ENCODE measurements around the gene CCR5AS.
"Not testable (repeated sequence)": the region's sequence is repeated elsewhere in the genome, so short reads cannot be mapped to it uniquely, and the experiment has no call there.

Gene CCR5AS

GRCh38 chr3:46427404-46427803 is 20.5 kb upstream of the CCR5AS start:
- not testable (repeated sequence) for H3K27me3 Mint-ChIP-seq (ENCODE audit: low read depth); H3K18ac ChIP-seq (ENCODE audit: insufficient read length, low read depth, low read length); H3T11ph ChIP-seq (ENCODE audit: low read length); H2BK20ac ChIP-seq (ENCODE audit: low read depth, low read length, poor library complexity, severe bottlenecking); H3K27ac Mint-ChIP-seq; H4K91ac ChIP-seq (ENCODE audit: insufficient read length, low read depth, low read length); H2BK12ac ChIP-seq (ENCODE audit: insufficient read length, low read depth, low read length); H2BK5ac ChIP-seq (ENCODE audit: insufficient read length, low read length); H2BK120ac ChIP-seq (ENCODE audit: low read depth, low read length, poor library complexity, severe bottlenecking); H3K4ac ChIP-seq (ENCODE audit: low read depth, low read length); H3K9ac ChIP-seq (ENCODE audit: extremely low read depth, insufficient read length, low read length); H2BK15ac ChIP-seq (ENCODE audit: low read depth, low read length); H3K79me1 ChIP-seq (ENCODE audit: insufficient read depth, low read depth, low read length, poor library complexity, severe bottlenecking); H4K20me1 ChIP-seq (ENCODE audit: control insufficient read depth, insufficient read depth, insufficient read length); H3K36me3 Mint-ChIP-seq (ENCODE audit: insufficient read depth in 1 of 3, low read depth in 3 of 3); H4K8ac ChIP-seq (replicated peaks; ENCODE audit: insufficient read length, low read depth, low read length); H3K4me2 ChIP-seq (ENCODE audit: insufficient read depth, insufficient read length, low read length); H3K27me3 ChIP-seq (ENCODE audit: insufficient read depth, low read length); H3K23me2 ChIP-seq (ENCODE audit: insufficient read length, low read depth, low read length, poor library complexity, severe bottlenecking); H2AK5ac ChIP-seq (ENCODE audit: insufficient read length, low read length); H3K4me1 ChIP-seq (ENCODE audit: insufficient read depth, low read length); H3K56ac ChIP-seq (ENCODE audit: insufficient read length, low read depth, low read length); H3K27ac ChIP-seq (ENCODE audit: insufficient read length, low read depth, low read length); DNase-seq; H4K5ac ChIP-seq (ENCODE audit: insufficient read length, low read depth, low read length); H3K23ac ChIP-seq (ENCODE audit: insufficient read length, low read depth, low read length); H3K14ac ChIP-seq (ENCODE audit: insufficient read depth, low read length); H3K4me3 Mint-ChIP-seq; H2AFZ ChIP-seq (ENCODE audit: low read length); H3K9me3 ChIP-seq (ENCODE audit: control insufficient read depth, low read depth, low read length); H3K79me2 ChIP-seq (ENCODE audit: insufficient read depth, low read length)
- peak; percentile 52 for TF ChIP-seq CTCF (conservative IDR thresholded peaks at IDR 0.05)
- Mint-ChIP-seq H3K9me3 (peaks cover 13 to 16% of the 10 kb centered on the region in 2 experiments), H3K4me1 (peaks cover 13% of the 10 kb centered on the region in 2 experiments; a peak in 2 of 4 replicates)
- WGBS (ENCODE audit: extremely low coverage, insufficient read length, low lambda C conversion rate): no CpG with 5 or more reads among the region's 8 CpGs

- H3T11ph ChIP-seq (ENCODE audit: low read length); H3K79me2 ChIP-seq (ENCODE audit: insufficient read depth, low read length); H3K14ac ChIP-seq (ENCODE audit: insufficient read depth, low read length); H2AFZ ChIP-seq (ENCODE audit: low read length); H3K4ac ChIP-seq (ENCODE audit: low read depth, low read length); H3K79me1 ChIP-seq (ENCODE audit: insufficient read depth, low read depth, low read length, poor library complexity, severe bottlenecking); H3K9me3 ChIP-seq (ENCODE audit: control insufficient read depth, low read depth, low read length); DNase-seq; H3K4me2 ChIP-seq (ENCODE audit: insufficient read depth, insufficient read length, low read length); H4K20me1 ChIP-seq (ENCODE audit: control insufficient read depth, insufficient read depth, insufficient read length); H2BK120ac ChIP-seq (ENCODE audit: low read depth, low read length, poor library complexity, severe bottlenecking); H3K27me3 ChIP-seq (ENCODE audit: insufficient read depth, low read length); H3K9me3 Mint-ChIP-seq; H4K91ac ChIP-seq (ENCODE audit: insufficient read length, low read depth, low read length); H3K4me1 ChIP-seq (ENCODE audit: insufficient read depth, low read length); H3K4me3 Mint-ChIP-seq; H2BK20ac ChIP-seq (ENCODE audit: low read depth, low read length, poor library complexity, severe bottlenecking); H3K27ac ChIP-seq (ENCODE audit: insufficient read length, low read depth, low read length); H3K27ac Mint-ChIP-seq; H3K23me2 ChIP-seq (ENCODE audit: insufficient read length, low read depth, low read length, poor library complexity, severe bottlenecking); H3K23ac ChIP-seq (ENCODE audit: insufficient read length, low read depth, low read length); H2BK12ac ChIP-seq (ENCODE audit: insufficient read length, low read depth, low read length); H4K5ac ChIP-seq (ENCODE audit: insufficient read length, low read depth, low read length); H3K56ac ChIP-seq (ENCODE audit: insufficient read length, low read depth, low read length); H3K18ac ChIP-seq (ENCODE audit: insufficient read length, low read depth, low read length); H4K8ac ChIP-seq (replicated peaks; ENCODE audit: insufficient read length, low read depth, low read length); H2BK5ac ChIP-seq (ENCODE audit: insufficient read length, low read length); H2BK15ac ChIP-seq (ENCODE audit: low read depth, low read length); H3K27me3 Mint-ChIP-seq (ENCODE audit: low read depth); H2AK5ac ChIP-seq (ENCODE audit: insufficient read length, low read length); H3K9ac ChIP-seq (ENCODE audit: extremely low read depth, insufficient read length, low read length); H3K36me3 Mint-ChIP-seq (ENCODE audit: insufficient read depth in 1 of 3, low read depth in 3 of 3): not testable (repeated sequence)
- peaks cover 13% of the 10 kb centered on the region in 2 experiments; a peak in 2 of 4 replicates for H3K4me1 Mint-ChIP-seq
- WGBS (ENCODE audit: extremely low coverage, insufficient read length, low lambda C conversion rate): no CpG with 5 or more reads among the region's 4 CpGs
These were observed 19.6 kb upstream of the CCR5AS start for GRCh38 chr3:46426476-46426875.
